DOHH2 (cell line): ENCODE results near the gene SVOPL.

Experiments
- H3F3A ChIP-seq: fragments of 200-600 bp; sonication (generic), shearing (Covaris generic); 2 replicates; pipeline ENCODE4 v1.6.0; 2016; ENCODE audit warnings: antibody characterized with exemption, mild to moderate bottlenecking; ENCODE audit not compliant: control insufficient read depth, insufficient read depth
- H3K27ac ChIP-seq: fragments of 200-600 bp; sonication (generic); 2 replicates; pipeline ENCODE4 v1.5.1; 2014; ENCODE audit warnings: low read depth, mild to moderate bottlenecking, low read length, moderate library complexity
- H3K27me3 ChIP-seq: fragments of 200-600 bp; sonication (generic); 2 replicates; pipeline ENCODE4 v1.6.1; 2014; ENCODE audit warnings: mild to moderate bottlenecking, low read length, mixed read lengths; ENCODE audit not compliant: control insufficient read depth
- H3K36me3 ChIP-seq: fragments of 200-600 bp; sonication (generic); 2 replicates; pipeline ENCODE4 v1.6.1; 2014; ENCODE audit warnings: mild to moderate bottlenecking, low read length, moderate library complexity, mixed read lengths; ENCODE audit not compliant: control insufficient read depth
- H3K4me1 ChIP-seq: fragments of 200-600 bp; sonication (generic); 2 replicates; pipeline ENCODE4 v1.6.1; 2014; ENCODE audit warnings: mild to moderate bottlenecking, low read length, mixed read lengths; ENCODE audit not compliant: control insufficient read depth
- H3K4me2 ChIP-seq: fragments of 200-600 bp; sonication (generic); 2 replicates; pipeline ENCODE4 v1.6.0; 2014; ENCODE audit warnings: mild to moderate bottlenecking, low read length, moderate library complexity
- H3K4me3 ChIP-seq: fragments of 200-600 bp; sonication (generic); 2 replicates; pipeline ENCODE4 v1.5.1; 2014; ENCODE audit warnings: mild to moderate bottlenecking, low read length, mixed read lengths
- H3K79me2 ChIP-seq: fragments of 200-600 bp; sonication (generic); 2 replicates; pipeline ENCODE4 v1.6.1; 2014; ENCODE audit warnings: mild to moderate bottlenecking, low read length, mixed read lengths; ENCODE audit not compliant: control insufficient read depth
- H3K9me2 ChIP-seq: fragments of 200-600 bp; sonication (generic); replicated peaks from 2 replicates; pipeline ENCODE4 v1.6.1; 2014; ENCODE audit warnings: mild to moderate bottlenecking, low read length, mixed read lengths; ENCODE audit not compliant: control insufficient read depth
- H3K9me3 ChIP-seq: fragments of 200-600 bp; sonication (generic); 2 replicates; pipeline ENCODE4 v1.6.1; 2014; ENCODE audit warnings: antibody characterized with exemption, low read length, mixed read lengths; ENCODE audit not compliant: control insufficient read depth, insufficient read depth
- H4K20me1 ChIP-seq: fragments of 200-600 bp; sonication (generic); 2 replicates; pipeline ENCODE4 v1.6.0; 2014; ENCODE audit warnings: low read depth, mild to moderate bottlenecking, antibody characterized with exemption, low read length, moderate library complexity; ENCODE audit not compliant: control insufficient read depth, insufficient read depth
- CTCF ChIP-seq: fragments of 200-600 bp; sonication (generic); IDR thresholded peaks from one replicate; pipeline ENCODE4 v1.5.1; 2014; ENCODE audit warnings: antibody characterized with exemption, mild to moderate bottlenecking, low read depth, low read length; ENCODE audit not compliant: poor library complexity, severe bottlenecking
- EZH2phosphoT487 ChIP-seq: fragments of 200-600 bp; sonication (generic); IDR thresholded peaks from 2 replicates; pipeline ENCODE4 v1.6.1; 2017; ENCODE audit warnings: borderline replicate concordance, mild to moderate bottlenecking, antibody characterized with exemption, low read length, moderate library complexity, mixed read lengths

The SVOPL gene

DNA sequence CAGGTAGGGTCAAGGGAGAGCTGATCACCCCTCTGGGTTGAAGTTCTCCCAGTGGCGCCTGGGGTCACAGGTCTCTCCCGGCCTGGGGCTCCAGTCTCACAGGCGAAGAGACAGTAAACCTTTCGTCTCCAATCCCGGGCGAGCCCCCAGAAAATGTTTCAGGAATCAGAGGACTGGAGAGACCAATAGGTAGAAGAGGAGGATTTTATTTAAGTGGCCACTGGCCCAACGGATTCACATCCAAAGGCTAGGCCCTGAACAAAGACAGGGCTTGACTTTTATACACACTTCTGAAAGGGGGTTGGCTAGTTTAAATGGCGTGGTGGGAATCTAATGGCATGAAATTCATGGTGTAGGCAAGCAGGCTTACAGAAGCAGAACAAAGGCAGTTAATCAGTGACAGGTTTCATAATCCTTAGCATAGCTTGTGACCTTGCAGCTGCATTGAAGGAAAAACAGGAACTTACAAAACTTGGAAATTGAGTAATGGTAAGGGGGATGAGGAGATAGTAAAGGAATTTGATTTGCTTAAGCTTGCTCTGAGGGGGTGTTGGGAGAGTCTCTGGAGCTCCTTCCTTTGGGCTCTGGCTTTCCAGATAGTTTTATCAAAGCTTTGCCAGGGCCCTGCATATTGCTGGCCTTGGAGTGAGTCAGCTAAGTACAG lies 135.6 kb downstream of the SVOPL start:
- no peaks in the 10 kb centered on the region for H3K4me1 ChIP-seq
- H3K9me2 ChIP-seq = no peaks in the 10 kb centered on the region
- no peak overlapping the region for H3K4me2 ChIP-seq
- no peak overlapping the region for H3K4me3 ChIP-seq
- no peak for TF ChIP-seq EZH2phosphoT487
- TF ChIP-seq CTCF = no peak
- no peak overlapping the region for H3K27ac ChIP-seq
- H3K79me2 ChIP-seq = no peaks in the 10 kb centered on the region
- H3K36me3 ChIP-seq = peaks cover 81% of the 10 kb centered on the region
- peaks cover 35% of the 10 kb centered on the region; the same call in 1 of the 2 replicates for H3K9me3 ChIP-seq
- H4K20me1 ChIP-seq = no peaks in the 10 kb centered on the region
- H3F3A ChIP-seq = no peaks in the 10 kb centered on the region
- H3K27me3 ChIP-seq = no peaks in the 10 kb centered on the region

DNA sequence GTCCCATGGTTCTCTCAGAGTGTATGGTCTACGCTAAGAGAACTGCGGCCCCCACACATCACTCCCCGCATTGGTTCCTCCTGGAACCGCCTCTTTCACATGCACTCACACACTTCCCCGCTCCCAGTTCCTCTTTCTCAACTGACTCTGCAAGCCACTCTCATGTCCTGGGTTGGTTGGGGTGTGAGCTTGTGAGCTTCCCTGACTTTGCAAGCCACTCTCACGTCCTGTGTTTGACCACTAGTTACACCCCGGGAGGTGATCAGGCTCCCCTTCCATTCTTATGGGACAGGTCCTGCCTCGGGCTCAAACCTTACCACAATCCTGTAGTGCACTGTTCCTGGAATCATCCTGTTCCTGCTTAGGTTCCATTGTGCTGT lies 136.1 kb downstream of the SVOPL start:
- Histone ChIP-seq H3K27ac (no peak overlapping the region), H3K27me3 (no peaks in the 10 kb centered on the region), H3K4me1 (no peaks in the 10 kb centered on the region), H3K79me2 (no peaks in the 10 kb centered on the region), H3K36me3 (peaks cover 81% of the 10 kb centered on the region), H3K4me3 (no peak overlapping the region), H4K20me1 (no peaks in the 10 kb centered on the region), H3K4me2 (no peak overlapping the region), H3K9me2 (no peaks in the 10 kb centered on the region), H3K9me3 (peaks cover 35% of the 10 kb centered on the region; the same call in 1 of the 2 replicates), H3F3A (no peaks in the 10 kb centered on the region)
- TF ChIP-seq CTCF = no peak
- no peak for TF ChIP-seq EZH2phosphoT487

GRCh38 chr7:138564365-138564764 lies 136.8 kb downstream of the SVOPL start:
- H3K4me1 ChIP-seq = no peaks in the 10 kb centered on the region
- H3K36me3 ChIP-seq = peaks cover 85% of the 10 kb centered on the region
- H3F3A ChIP-seq = no peaks in the 10 kb centered on the region
- no peaks in the 10 kb centered on the region for H3K79me2 ChIP-seq
- H3K27me3 ChIP-seq = no peaks in the 10 kb centered on the region
- TF ChIP-seq CTCF (no peak), EZH2phosphoT487 (no peak)
- H3K9me2 ChIP-seq = no peaks in the 10 kb centered on the region
- no peak overlapping the region for H3K4me2 ChIP-seq
- H3K4me3 ChIP-seq = no peak overlapping the region
- no peak overlapping the region for H3K27ac ChIP-seq
- H3K9me3 ChIP-seq = peaks cover 35% of the 10 kb centered on the region; the same call in 1 of the 2 replicates
- no peaks in the 10 kb centered on the region for H4K20me1 ChIP-seq
